CD4-positive, alpha-beta T cell (primary cell): ENCODE results near the gene GNAT1. TPM values are rescaled to one million over a fixed set of nuclear protein-coding genes. Genes with fewer than 3 reads are reported as not detected.

ENCODE experiments used
- ATAC-seq: fragments of 200-7000 bp; cut with Tn5 transposase; one replicate; pipeline ENCODE4 v1.10.0; 2022; ENCODE audit warnings: mild to moderate bottlenecking; ENCODE audit not compliant: poor library complexity
- CTCF ChIA-PET: fragments of 350-600 bp; sonication (Branson Sonifier 250); formaldehyde crosslinking; loops from one replicate; lab custom pipeline; 2021; ENCODE audit warnings: antibody characterized with exemption, inconsistent platforms; lab: Charles Lee
- POLR2A ChIA-PET: fragments of 350-600 bp; sonication (Branson Sonifier 250); formaldehyde crosslinking; loops from one replicate; lab custom pipeline; 2021; ENCODE audit warnings: antibody characterized with exemption, inconsistent platforms; lab: Charles Lee
- DNase-seq, 14 experiments: peaks; one replicate each; pipeline ENCODE4 v3.0.0-alpha.2; 2013 to 2020; ENCODE audit warnings: mixed read lengths in 2 of 14
- H3K27ac ChIP-seq, 2 donors: one replicate each; pipeline versions ENCODE4 v1.5.1 to v1.7.0; 2013; ENCODE audit warnings: low read length in 2 of 2, low read depth in 1 of 2, mild to moderate bottlenecking in 1 of 2
- H3K27me3 ChIP-seq, 2 experiments: 1 replicate in 1 of 2; 2 replicates in 1 of 2; pipeline versions ENCODE4 v1.6.1 to v1.7.0; 2013; ENCODE audit warnings: low read length in 2 of 2, control low read depth in 1 of 2, mild to moderate bottlenecking in 1 of 2, moderate library complexity in 1 of 2; ENCODE audit not compliant: insufficient read depth in 2 of 2, control insufficient read depth in 1 of 2
- H3K36me3 ChIP-seq: one replicate; pipeline ENCODE4 v1.6.1; 2013; ENCODE audit warnings: low read length, control low read depth; ENCODE audit not compliant: insufficient read depth
- H3K4me1 ChIP-seq: one replicate; pipeline ENCODE4 v1.6.1; 2013; ENCODE audit warnings: low read length, control low read depth; ENCODE audit not compliant: insufficient read depth
- H3K4me3 ChIP-seq: one replicate; pipeline ENCODE4 v1.5.1; 2013; ENCODE audit warnings: mild to moderate bottlenecking, low read length, moderate library complexity
- H3K9me3 ChIP-seq, 2 experiments: 1 replicate in 1 of 2; 2 replicates in 1 of 2; pipeline versions ENCODE4 v1.6.1 to v1.7.0; 2013; ENCODE audit warnings: low read length in 2 of 2, mild to moderate bottlenecking in 2 of 2, control low read depth in 1 of 2, moderate library complexity in 1 of 2; ENCODE audit not compliant: control insufficient read depth in 1 of 2, insufficient read depth in 1 of 2
- H3K27ac Mint-ChIP-seq: one replicate; pipeline ENCODE4 v1.8.0; 2020; ENCODE audit warnings: mixed read lengths
- H3K27me3 Mint-ChIP-seq: one replicate; pipeline ENCODE4 v1.8.0; 2021; ENCODE audit warnings: mixed read lengths
- H3K36me3 Mint-ChIP-seq: one replicate; pipeline ENCODE4 v1.8.0; 2021; ENCODE audit warnings: low read depth, mixed read lengths
- H3K4me1 Mint-ChIP-seq: one replicate; pipeline ENCODE4 v1.8.0; 2021; ENCODE audit warnings: low read depth, mixed read lengths
- H3K4me3 Mint-ChIP-seq: one replicate; pipeline ENCODE4 v1.8.0; 2020; ENCODE audit warnings: mild to moderate bottlenecking, mixed read lengths
- H3K9me3 Mint-ChIP-seq: one replicate; pipeline ENCODE4 v1.8.0; 2020; ENCODE audit warnings: mixed read lengths
- intact Hi-C, 2 experiments: fragments of 100-400 bp; cut with DNase I in 1 of 2; cut with micrococcal nuclease in 1 of 2; formaldehyde crosslinking; loops; one replicate each; pipeline versions ENCODE4 v1.15.1 to v1.9.0; 2023 to 2025; cut with DNase I, micrococcal nuclease
- total RNA-seq, 174 experiments: library from RNA in 2 of 174; stranded (reverse) in 2 of 174; gene quantifications; one replicate each; pipeline ENCODE4 v1.2.3 and lab custom pipeline; 2021 to 2026
- TF ChIP-seq, protein P1 (sequence below): fragments of 200-600 bp; IDR thresholded peaks from one replicate; pipeline ENCODE4 v1.8.0; 2022; ENCODE audit warnings: antibody characterized with exemption, mild to moderate bottlenecking

The GNAT1 gene
- total RNA-seq, 2 experiments from 2014 or later: 0.11 to 0.28 TPM

DNA sequence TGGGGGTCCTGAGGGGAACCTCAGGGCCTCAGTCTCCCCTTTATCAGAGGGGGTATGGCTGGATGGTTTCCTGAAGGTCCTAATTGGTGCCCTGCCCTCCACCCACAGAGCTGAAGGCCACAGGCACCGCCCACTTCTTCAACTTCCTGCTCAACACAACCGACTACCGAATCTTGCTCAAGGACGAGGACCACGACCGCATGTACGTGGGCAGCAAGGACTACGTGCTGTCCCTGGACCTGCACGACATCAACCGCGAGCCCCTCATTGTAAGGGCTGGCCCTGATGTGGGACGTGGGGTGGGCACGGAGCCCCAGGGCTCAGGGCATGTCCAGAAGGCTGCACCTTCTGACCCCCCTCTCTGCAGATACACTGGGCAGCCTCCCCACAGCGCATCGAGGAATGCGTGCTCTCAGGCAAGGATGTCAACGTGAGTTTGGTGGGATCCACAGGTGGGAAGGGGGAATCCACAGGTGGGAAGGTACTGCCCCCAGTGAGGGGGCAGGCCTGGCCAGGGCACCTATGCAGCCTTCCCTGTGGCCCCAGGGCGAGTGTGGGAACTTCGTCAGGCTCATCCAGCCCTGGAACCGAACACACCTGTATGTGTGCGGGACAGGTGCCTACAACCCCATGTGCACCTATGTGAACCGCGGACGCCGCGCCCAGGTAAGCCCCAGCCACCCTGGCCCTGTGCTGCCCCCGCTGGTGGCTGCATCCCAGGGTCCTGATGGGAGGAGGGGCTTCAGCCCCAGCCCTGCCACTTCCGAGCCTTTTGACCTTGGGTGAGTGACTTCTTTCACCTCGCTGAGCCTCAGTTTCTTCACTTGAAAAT lies 17.5 kb upstream of the GNAT1 start:
- Mint-ChIP-seq H3K4me1 (no peaks in the 10 kb centered on the region), H3K27ac (no peak overlapping the region)

DNA sequence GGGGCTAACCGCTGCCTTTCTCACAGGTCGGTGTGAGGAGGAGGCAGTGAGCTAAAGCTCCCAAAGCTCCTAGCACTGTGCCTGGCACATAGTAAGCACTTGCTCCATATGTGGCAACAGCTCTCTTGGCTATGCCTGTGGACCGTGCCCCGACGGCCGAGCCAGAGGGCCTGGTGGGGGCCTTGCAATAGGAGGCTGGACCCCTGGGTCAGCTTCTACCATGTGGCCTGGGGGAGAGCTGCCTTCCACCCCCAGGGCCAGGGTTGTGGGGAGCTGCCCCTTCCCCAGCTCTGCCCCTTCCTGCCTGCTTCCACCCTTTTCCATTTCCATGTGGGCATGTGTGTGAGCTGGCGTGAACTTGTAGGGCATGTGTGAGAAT lies 16.9 kb upstream of the GNAT1 start:
- no peaks in the 10 kb centered on the region for H3K27me3 Mint-ChIP-seq
- no peak overlapping the region for H3K27ac Mint-ChIP-seq
- H3K9me3 Mint-ChIP-seq: no peaks in the 10 kb centered on the region
- H3K4me1 ChIP-seq: peaks cover 4% of the 10 kb centered on the region
- no peak for DNase-seq
- no peak overlapping the region for H3K4me3 ChIP-seq
- ChIA-PET CTCF (no interaction called here), POLR2A (no interaction called here)
- H3K36me3 ChIP-seq: no peaks in the 10 kb centered on the region
- H3K9me3 ChIP-seq: no peaks in the 10 kb centered on the region
- H3K36me3 Mint-ChIP-seq: no peaks in the 10 kb centered on the region
- H3K4me1 Mint-ChIP-seq: no peaks in the 10 kb centered on the region
- H3K27ac ChIP-seq: no peak overlapping the region
- TF ChIP-seq, protein P1, sequence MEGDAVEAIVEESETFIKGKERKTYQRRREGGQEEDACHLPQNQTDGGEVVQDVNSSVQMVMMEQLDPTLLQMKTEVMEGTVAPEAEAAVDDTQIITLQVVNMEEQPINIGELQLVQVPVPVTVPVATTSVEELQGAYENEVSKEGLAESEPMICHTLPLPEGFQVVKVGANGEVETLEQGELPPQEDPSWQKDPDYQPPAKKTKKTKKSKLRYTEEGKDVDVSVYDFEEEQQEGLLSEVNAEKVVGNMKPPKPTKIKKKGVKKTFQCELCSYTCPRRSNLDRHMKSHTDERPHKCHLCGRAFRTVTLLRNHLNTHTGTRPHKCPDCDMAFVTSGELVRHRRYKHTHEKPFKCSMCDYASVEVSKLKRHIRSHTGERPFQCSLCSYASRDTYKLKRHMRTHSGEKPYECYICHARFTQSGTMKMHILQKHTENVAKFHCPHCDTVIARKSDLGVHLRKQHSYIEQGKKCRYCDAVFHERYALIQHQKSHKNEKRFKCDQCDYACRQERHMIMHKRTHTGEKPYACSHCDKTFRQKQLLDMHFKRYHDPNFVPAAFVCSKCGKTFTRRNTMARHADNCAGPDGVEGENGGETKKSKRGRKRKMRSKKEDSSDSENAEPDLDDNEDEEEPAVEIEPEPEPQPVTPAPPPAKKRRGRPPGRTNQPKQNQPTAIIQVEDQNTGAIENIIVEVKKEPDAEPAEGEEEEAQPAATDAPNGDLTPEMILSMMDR: no peak
- no peaks in the 10 kb centered on the region for H3K27me3 ChIP-seq
- H3K4me3 Mint-ChIP-seq: no peak overlapping the region
- intact Hi-C loops: no loop called here
- no peak for ATAC-seq

More for the DNA sequence above, 17.5 kb upstream of the GNAT1 start:
- DNase-seq: no peak
- Histone ChIP-seq H3K4me1 (peaks cover 4% of the 10 kb centered on the region), H3K9me3 (no peaks in the 10 kb centered on the region), H3K36me3 (no peaks in the 10 kb centered on the region), H3K27me3 (no peaks in the 10 kb centered on the region), H3K4me3 (no peak overlapping the region), H3K27ac (no peak overlapping the region)
- ChIA-PET CTCF (no interaction called here), POLR2A (no interaction called here)
- Mint-ChIP-seq H3K36me3 (no peaks in the 10 kb centered on the region), H3K27me3 (no peaks in the 10 kb centered on the region), H3K9me3 (no peaks in the 10 kb centered on the region), H3K4me3 (no peak overlapping the region)
- TF ChIP-seq, protein P1: no peak
- intact Hi-C loops: no loop called here
- no peak for ATAC-seq

DNA sequence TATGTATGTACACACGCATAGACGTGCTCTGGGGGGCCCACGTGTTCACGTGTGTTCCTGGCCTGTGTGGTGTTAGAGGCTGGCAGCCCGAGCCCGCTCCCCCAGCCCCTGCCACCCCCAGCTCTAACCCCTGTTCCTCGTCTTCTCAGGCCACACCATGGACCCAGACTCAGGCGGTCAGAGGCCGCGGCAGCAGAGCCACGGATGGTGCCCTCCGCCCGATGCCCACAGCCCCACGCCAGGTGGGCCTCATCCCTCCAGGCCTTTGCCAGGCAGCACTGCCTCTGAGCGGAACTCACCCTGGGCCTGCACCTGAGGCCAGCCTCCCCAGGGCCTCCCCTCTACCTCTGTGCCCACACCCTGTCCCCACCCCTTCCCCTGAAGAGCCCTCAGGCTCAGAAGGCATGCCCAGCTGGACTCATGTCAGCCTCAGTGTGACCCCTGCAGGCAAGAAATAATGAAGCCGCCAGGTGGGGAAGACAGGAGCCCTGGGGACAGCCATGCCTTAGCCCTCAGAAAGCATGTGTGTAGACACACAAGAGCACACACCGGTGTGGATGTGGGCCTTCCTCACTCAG lies 16.4 kb upstream of the GNAT1 start:
- ChIA-PET POLR2A (no interaction called here), CTCF (no interaction called here)
- Histone ChIP-seq H3K36me3 (no peaks in the 10 kb centered on the region), H3K9me3 (no peaks in the 10 kb centered on the region), H3K4me3 (no peak overlapping the region), H3K4me1 (peaks cover 4% of the 10 kb centered on the region), H3K27ac (no peak overlapping the region), H3K27me3 (no peaks in the 10 kb centered on the region)
- no peak overlapping the region for H3K4me3 Mint-ChIP-seq
- ATAC-seq (no peak), DNase-seq (no peak)
- intact Hi-C loops: no loop called here
- TF ChIP-seq, protein P1: no peak
- no peaks in the 10 kb centered on the region for H3K4me1 Mint-ChIP-seq
- no peaks in the 10 kb centered on the region for H3K36me3 Mint-ChIP-seq
- no peaks in the 10 kb centered on the region for H3K27me3 Mint-ChIP-seq
- no peak overlapping the region for H3K27ac Mint-ChIP-seq
- no peaks in the 10 kb centered on the region for H3K9me3 Mint-ChIP-seq
